Ovary (tissue), 3 donors: Measurements from ENCODE around the gene SSBP2.

Experiments used
- CTCF ChIP-seq, 3 donors: fragments of 450-650 bp in 2 of 3; fragments of 200-600 bp in 1 of 3; IDR thresholded peaks; one replicate each; pipeline versions ENCODE4 v1.5.1 to v1.8.0; 2016 to 2022; ENCODE audit warnings: antibody characterized with exemption in 3 of 3, mild to moderate bottlenecking in 1 of 3
- EP300 ChIP-seq: sonication (generic); formaldehyde crosslinking; IDR thresholded peaks from one replicate; pipeline ENCODE4 v1.6.1; 2017; ENCODE audit warnings: antibody characterized with exemption
- donor health status: DM: no; HTN: no; CAD: no.

GRCh38 chr5:81761970-81762369 lies 11.1 kb upstream of the SSBP2 start:
- TF ChIP-seq CTCF (IDR thresholded peaks at IDR 0.05) (no peak), EP300 (no peak)
